Mucosa of stomach (tissue), 1 donor: ENCODE data around the gene ASAH2B.

Experiments used
- H3K27me3 ChIP-seq: one replicate; pipeline ENCODE4 v1.7.0; 2013; ENCODE audit warnings: mild to moderate bottlenecking, low read length; ENCODE audit not compliant: control insufficient read depth, insufficient read depth
- H3K36me3 ChIP-seq: one replicate; pipeline ENCODE4 v1.7.0; 2013; ENCODE audit warnings: low read length; ENCODE audit not compliant: control insufficient read depth, insufficient read depth
- H3K4me1 ChIP-seq: one replicate; pipeline ENCODE4 v1.7.0; 2013; ENCODE audit warnings: mild to moderate bottlenecking, low read length; ENCODE audit not compliant: control insufficient read depth, insufficient read depth
- H3K4me3 ChIP-seq: one replicate; pipeline ENCODE4 v1.7.0; 2013; ENCODE audit warnings: low read length
- H3K9ac ChIP-seq: one replicate; pipeline ENCODE4 v1.7.0; 2013; ENCODE audit warnings: mild to moderate bottlenecking, low read length, moderate library complexity
- H3K9me3 ChIP-seq: one replicate; pipeline ENCODE4 v1.7.0; 2013; ENCODE audit warnings: mild to moderate bottlenecking, low read length, moderate library complexity; ENCODE audit not compliant: control insufficient read depth
- donor health status: Pancreatic carcinoma.

The ASAH2B gene

GRCh38 chr10:50807851-50808776 lies 68.4 kb downstream of the ASAH2B start:
- no peaks in the 10 kb centered on the region for H3K27me3 ChIP-seq
- no peaks in the 10 kb centered on the region for H3K36me3 ChIP-seq
- peaks cover 9% of the 10 kb centered on the region for H3K4me1 ChIP-seq
- no peak overlapping the region for H3K4me3 ChIP-seq
- H3K9ac ChIP-seq: no peak overlapping the region
- H3K9me3 ChIP-seq: no peaks in the 10 kb centered on the region
